ENCODE measurements around the gene NPAS2.

- TF ChIP-seq CTCF (conservative IDR thresholded peaks at IDR 0.05): no peak
- no peak for TF ChIP-seq ZFX (IDR thresholded peaks at IDR 0.05)
Measured at GRCh38 chr2:100781523-100782379, 38.2 kb upstream of the NPAS2 start.

Data from C4-2B (cell line).